Globus pallidus (tissue), 1 donor: Measurements from ENCODE around the gene PRX.
"Not testable (repeated sequence)": the region's sequence is repeated elsewhere in the genome, so short reads cannot be mapped to it uniquely, and the experiment has no call there.

ENCODE experiments used
- DNase-seq: peaks from one replicate; pipeline ENCODE4 v3.0.0-alpha.2; 2015; ENCODE audit warnings: low spot score

Gene PRX

GRCh38 chr19:40416918-40417642 is 3.9 kb upstream of the PRX start:
- no peak for DNase-seq

- no peak for DNase-seq
Observed at GRCh38 chr19:40415768-40416167, 2.6 kb upstream of the PRX start.

GRCh38 chr19:40414542-40415535 is 1.7 kb upstream of the PRX start:
- DNase-seq, result no peak

GRCh38 chr19:40412866-40413265 is 312 bp downstream of the PRX start:
- no peak for DNase-seq

- DNase-seq, result no peak
Observed at GRCh38 chr19:40411958-40412499, 1.1 kb downstream of the PRX start.

GRCh38 chr19:40411125-40411842 is 1.9 kb downstream of the PRX start:
- no peak for DNase-seq

GRCh38 chr19:40410030-40410389 is 3.2 kb downstream of the PRX start:
- DNase-seq, result no peak

GRCh38 chr19:40408598-40408925 is 4.6 kb downstream of the PRX start:
- DNase-seq, result not testable (repeated sequence)

- DNase-seq, result no peak
Observed at GRCh38 chr19:40407714-40408597, 5.2 kb downstream of the PRX start.

GRCh38 chr19:40403262-40403984 is 9.8 kb downstream of the PRX start:
- peak; percentile 37 for DNase-seq

GRCh38 chr19:40400559-40400958 is 12.6 kb downstream of the PRX start:
- no peak for DNase-seq

- no peak for DNase-seq
Observed at GRCh38 chr19:40398417-40399131, 14.6 kb downstream of the PRX start.

GRCh38 chr19:40397568-40397906 is 15.6 kb downstream of the PRX start:
- no peak for DNase-seq

- DNase-seq, result no peak
Observed at GRCh38 chr19:40396886-40397567, 16.2 kb downstream of the PRX start.

GRCh38 chr19:40395956-40396355 is 17.2 kb downstream of the PRX start:
- no peak for DNase-seq

- no peak for DNase-seq
Observed at GRCh38 chr19:40394816-40395210, 18.4 kb downstream of the PRX start.

GRCh38 chr19:40393894-40394815 is 19.0 kb downstream of the PRX start:
- no peak for DNase-seq

GRCh38 chr19:40392894-40393517 is 20.2 kb downstream of the PRX start:
- no peak for DNase-seq
